Measurements from ENCODE around the gene RARB. TPM values are rescaled to one million over a fixed set of nuclear protein-coding genes. Genes with fewer than 3 reads are reported as not detected.

The RARB gene
- total RNA-seq, 4 donors from 2014 or later = 2.6 to 11.2 (median 3.4) TPM

DNA sequence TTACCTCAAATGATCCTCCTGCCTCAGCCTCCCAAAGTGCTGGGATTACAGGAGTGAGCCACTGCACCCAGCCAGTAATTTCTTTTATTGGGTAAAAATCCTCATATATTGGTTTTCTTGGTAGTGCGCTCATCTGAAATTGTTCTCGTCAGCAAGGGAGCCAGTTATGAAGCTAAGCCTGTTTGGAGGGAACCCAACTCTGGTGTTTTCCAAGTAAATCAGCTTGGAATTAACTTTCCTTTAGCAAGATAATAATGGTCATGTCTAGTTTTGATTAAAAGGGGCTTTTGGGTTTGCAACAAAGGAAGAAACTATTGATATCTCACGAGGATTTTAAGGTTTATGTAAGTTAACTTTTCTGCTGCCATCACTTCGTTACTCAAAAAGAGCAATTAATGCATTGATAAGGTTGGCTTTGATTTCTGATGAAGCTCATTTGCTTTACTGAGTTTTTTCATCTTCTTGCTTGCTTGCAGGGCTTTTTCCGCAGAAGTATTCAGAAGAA lies 72.7 kb downstream of the RARB start:
- ATAC-seq (ENCODE audit: low FRiP score) = no peak
- TF ChIP-seq, protein P1, sequence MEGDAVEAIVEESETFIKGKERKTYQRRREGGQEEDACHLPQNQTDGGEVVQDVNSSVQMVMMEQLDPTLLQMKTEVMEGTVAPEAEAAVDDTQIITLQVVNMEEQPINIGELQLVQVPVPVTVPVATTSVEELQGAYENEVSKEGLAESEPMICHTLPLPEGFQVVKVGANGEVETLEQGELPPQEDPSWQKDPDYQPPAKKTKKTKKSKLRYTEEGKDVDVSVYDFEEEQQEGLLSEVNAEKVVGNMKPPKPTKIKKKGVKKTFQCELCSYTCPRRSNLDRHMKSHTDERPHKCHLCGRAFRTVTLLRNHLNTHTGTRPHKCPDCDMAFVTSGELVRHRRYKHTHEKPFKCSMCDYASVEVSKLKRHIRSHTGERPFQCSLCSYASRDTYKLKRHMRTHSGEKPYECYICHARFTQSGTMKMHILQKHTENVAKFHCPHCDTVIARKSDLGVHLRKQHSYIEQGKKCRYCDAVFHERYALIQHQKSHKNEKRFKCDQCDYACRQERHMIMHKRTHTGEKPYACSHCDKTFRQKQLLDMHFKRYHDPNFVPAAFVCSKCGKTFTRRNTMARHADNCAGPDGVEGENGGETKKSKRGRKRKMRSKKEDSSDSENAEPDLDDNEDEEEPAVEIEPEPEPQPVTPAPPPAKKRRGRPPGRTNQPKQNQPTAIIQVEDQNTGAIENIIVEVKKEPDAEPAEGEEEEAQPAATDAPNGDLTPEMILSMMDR (IDR thresholded peaks at IDR 0.05) = no peak
- DNase-seq (ENCODE audit: low spot score) = no peak

DNA sequence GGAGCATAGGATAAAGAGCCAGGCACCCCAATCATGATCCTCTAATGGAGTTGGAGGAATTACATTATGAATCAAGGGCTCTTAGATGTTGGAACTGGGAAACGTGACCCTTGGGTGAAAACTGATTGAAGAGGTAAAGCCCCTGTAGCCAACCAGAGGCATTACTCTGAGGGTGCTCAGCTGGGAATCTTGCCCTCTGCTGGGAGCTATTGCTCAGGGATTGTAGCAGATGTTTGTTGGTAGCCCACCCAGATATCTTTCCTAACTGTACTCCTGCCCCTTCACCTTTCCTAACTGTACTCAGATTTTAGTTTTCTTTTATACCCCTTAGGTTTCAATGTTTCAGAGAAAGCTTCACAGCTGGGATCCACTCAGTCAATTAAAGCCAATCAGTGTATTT lies 74.2 kb downstream of the RARB start:
- DNase-seq (ENCODE audit: low spot score) (no peak), ATAC-seq (ENCODE audit: low FRiP score) (no peak)
- TF ChIP-seq, protein P1 (IDR thresholded peaks at IDR 0.05) = no peak

DNA sequence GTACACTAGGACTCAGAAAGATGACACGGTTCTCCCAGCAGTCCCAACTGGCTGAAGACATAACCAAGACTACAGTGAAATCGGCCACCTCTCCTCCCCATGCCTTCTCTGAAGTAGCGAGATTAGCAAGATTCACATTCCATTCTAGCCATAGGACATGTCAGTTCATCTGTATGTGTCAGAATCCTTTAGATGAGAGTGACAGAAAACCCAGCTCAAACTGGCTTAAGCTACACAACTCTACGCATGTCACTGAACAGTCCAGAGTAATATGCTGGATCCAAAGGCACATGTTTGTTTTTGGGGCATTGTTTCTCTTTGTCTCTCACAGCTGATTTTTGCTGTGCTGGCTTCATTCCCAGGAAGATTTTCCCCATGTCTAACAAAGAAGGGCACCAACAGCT lies 75.8 kb downstream of the RARB start:
- no peak for DNase-seq (ENCODE audit: low spot score)
- ATAC-seq (ENCODE audit: low FRiP score) = no peak
- TF ChIP-seq, protein P1 (IDR thresholded peaks at IDR 0.05) = no peak

DNA sequence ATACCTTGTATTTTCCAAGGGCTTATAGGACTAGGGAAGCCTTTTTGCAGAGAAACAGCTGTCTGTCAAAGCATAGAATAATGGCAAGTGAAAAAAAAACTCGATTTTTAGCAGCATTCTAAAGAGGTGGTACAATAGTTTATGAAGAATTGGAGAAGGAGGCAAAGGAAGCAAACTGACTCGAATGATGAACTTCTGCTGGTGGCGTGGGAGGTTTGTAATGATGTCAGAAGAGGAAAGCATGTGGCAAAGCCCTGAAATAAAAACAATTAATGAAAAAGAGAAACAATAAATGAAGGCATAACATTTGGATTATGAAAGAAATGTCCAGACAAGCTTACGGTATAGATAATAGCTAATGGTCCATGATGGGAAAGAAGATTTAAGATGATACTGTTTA lies 77.5 kb downstream of the RARB start:
- no peak for DNase-seq (ENCODE audit: low spot score)
- TF ChIP-seq, protein P1 (IDR thresholded peaks at IDR 0.05) = no peak
- ATAC-seq (ENCODE audit: low FRiP score) = no peak

DNA sequence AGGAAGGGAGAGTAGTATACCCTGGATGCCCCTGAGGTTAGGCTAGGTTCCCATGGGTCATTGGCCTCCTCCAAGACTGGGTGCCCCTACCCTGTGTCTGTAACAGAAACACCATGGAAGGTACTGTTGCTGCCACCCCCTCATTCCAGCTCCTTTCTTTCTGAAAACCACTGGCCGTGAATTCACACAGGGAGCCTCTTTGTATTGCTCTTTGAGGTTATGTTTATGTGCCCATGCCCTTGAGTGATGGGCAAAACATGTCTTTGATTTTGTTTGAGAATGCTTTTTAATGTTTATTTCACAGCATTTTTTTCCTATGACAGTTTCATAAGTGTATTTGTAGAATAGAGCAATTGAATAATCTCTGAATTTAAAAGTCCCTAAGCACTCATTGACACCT lies 79.7 kb downstream of the RARB start:
- TF ChIP-seq, protein P1 (IDR thresholded peaks at IDR 0.05) = no peak
- no peak for DNase-seq (ENCODE audit: low spot score)
- ATAC-seq (ENCODE audit: low FRiP score) = no peak

DNA sequence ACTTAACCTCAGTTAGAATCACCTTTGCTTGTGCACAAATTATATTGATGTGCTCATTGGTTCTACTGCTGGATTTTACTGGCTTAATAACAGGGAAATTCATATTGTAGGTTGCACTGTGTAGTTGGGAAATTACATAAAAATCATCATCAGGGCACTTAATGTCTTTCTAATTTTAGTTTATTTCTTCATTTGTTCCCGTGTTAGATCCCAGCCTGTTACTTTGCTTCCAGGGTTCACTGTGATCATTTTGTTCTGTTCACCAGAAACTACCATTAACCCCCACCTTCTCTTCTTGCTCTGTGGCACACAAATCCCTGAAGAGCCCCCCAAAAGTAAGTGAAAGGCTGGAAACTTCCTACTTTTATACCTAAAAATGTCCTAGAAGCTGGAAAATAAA lies 80.4 kb downstream of the RARB start:
- no peak for ATAC-seq (ENCODE audit: low FRiP score)
- TF ChIP-seq, protein P1 (IDR thresholded peaks at IDR 0.05) = no peak
- DNase-seq (ENCODE audit: low spot score) = no peak

DNA sequence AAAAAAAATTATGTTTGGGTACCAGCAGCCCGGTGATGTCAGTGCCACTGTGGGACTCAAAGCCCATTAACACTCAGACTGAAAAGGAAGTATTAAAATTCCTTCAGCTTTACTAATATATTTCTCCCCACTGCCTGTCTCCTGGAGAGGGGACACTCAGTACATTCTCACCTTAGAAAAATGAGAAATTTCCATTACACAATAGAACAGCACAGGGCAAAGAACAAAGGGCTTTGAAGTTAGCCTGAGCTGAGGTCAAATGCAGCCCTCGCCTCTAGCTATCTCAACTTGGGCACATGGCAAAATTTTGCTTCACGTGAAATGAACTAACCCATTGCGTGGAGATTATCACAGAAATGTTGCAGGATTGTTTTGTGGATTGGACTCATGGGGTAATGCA lies 80.8 kb downstream of the RARB start:
- DNase-seq (ENCODE audit: low spot score) (no peak), ATAC-seq (ENCODE audit: low FRiP score) (no peak)
- TF ChIP-seq, protein P1 (IDR thresholded peaks at IDR 0.05) = no peak
